ENCODE results near the gene CRAMP1.

DNA sequence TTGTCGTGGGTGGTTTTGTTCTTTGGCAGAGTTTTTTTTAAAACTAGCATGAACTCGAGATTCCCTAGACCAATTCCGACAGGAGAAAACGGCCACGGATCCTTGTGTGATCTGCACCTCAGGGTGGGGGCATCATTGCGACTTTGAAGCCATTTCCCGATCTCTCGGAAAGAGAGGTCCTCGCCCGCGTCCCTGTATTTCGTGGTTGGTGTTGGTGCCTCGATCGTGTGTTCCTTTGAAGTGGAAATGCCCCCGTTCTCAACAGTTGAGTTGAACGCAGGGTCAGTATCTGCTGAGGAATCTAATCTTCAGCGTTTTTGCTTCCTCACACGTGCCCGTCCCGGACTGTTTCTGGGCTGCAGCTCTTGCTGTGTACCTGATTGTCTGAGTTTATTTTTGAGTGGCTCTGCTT is 1.1 kb downstream of the CRAMP1 start:
- no peak for TF ChIP-seq CTCF (IDR thresholded peaks at IDR 0.05)
- no peak for TF ChIP-seq POLR2A (IDR thresholded peaks at IDR 0.05)
